ENCODE data around the gene GALNT2. TPM values are rescaled to one million over a fixed set of nuclear protein-coding genes. Genes with fewer than 3 reads are reported as not detected.
A peak's percentile ranks its signal among the peaks of the same experiment; 100 is the strongest.

GALNT2 gene
- total and polyA plus RNA-seq, 10 donors: 7.9 to 44.8 (median 36.9) TPM

DNA sequence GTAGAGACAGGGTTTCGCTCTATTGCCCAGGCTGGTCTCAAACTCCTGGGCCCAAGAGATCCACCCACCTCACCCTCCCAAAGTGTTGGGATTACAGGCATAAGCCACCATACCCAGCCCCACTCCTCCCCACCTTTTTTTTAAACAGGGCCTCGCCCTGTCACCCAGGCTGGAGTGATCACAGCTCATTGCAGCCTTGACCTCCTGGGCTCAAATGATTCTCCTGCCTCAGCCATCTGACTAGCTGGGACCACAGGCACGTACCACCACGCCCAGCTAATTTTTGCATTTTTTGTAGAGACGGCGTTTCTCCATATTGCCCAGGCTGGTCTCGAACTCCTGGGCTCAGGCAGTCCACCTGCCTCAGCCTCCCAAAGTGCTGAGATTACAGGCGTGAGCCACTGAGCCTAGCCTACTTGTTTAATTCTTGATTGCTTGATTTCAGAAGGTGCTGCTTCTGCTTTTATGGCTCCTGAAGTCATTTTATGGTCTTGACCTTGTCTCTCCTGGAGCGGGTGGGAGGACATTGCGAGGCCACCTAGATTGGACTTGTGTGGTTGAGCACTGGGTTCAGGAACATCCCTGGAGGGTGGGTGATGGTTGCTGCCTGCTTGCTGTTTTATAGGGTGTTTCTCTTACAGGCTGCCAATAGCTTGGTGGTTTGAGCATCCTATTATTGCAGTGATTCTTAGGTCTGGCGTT lies 81.9 kb downstream of the GALNT2 start:
- no peaks in the 10 kb centered on the region for H3K36me3 ChIP-seq
- intact Hi-C loops (cut with DNase I; ENCODE audit: low total_unique reads): no loop called here
- H3K4me1 ChIP-seq: peaks cover 15 to 97% (median 68%) of the 10 kb centered on the region in 6 donors
- no peak overlapping the region for H3K4me3 ChIP-seq
- no peaks in the 10 kb centered on the region for H3K27me3 ChIP-seq (replicated peaks in 1 of 7)
- no peaks in the 10 kb centered on the region for H3K9me3 ChIP-seq
- 80 to 89% (median 89%) methylated on average over 11 of the region's 11 CpGs for WGBS, 5 donors
- DNase-seq: no peak
- TF ChIP-seq, protein P1, sequence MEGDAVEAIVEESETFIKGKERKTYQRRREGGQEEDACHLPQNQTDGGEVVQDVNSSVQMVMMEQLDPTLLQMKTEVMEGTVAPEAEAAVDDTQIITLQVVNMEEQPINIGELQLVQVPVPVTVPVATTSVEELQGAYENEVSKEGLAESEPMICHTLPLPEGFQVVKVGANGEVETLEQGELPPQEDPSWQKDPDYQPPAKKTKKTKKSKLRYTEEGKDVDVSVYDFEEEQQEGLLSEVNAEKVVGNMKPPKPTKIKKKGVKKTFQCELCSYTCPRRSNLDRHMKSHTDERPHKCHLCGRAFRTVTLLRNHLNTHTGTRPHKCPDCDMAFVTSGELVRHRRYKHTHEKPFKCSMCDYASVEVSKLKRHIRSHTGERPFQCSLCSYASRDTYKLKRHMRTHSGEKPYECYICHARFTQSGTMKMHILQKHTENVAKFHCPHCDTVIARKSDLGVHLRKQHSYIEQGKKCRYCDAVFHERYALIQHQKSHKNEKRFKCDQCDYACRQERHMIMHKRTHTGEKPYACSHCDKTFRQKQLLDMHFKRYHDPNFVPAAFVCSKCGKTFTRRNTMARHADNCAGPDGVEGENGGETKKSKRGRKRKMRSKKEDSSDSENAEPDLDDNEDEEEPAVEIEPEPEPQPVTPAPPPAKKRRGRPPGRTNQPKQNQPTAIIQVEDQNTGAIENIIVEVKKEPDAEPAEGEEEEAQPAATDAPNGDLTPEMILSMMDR (IDR thresholded peaks at IDR 0.05 in 8 of 11, conservative IDR thresholded peaks at IDR 0.05 in 3 of 11): no peak
- no peak for TF ChIP-seq POLR2AphosphoS5 (IDR thresholded peaks at IDR 0.05)
- no peak for TF ChIP-seq POLR2A (IDR thresholded peaks at IDR 0.05)
- peak overlapping the region in 5 of 8 donors; percentile 74 to 87 (median 82) for H3K27ac ChIP-seq

- Histone ChIP-seq H3K9me3 (no peaks in the 10 kb centered on the region), H3K27ac (peak overlapping the region; percentile 20 to 87 (median 76)), H3K4me1 (peaks cover 13 to 97% (median 65%) of the 10 kb centered on the region in 6 donors), H3K4me3 (peak overlapping the region in 2 of 8 donors; percentile 3 to 52), H3K27me3 (replicated peaks in 1 of 7) (no peaks in the 10 kb centered on the region), H3K36me3 (no peaks in the 10 kb centered on the region)
- TF ChIP-seq POLR2A (IDR thresholded peaks at IDR 0.05) (no peak), POLR2AphosphoS5 (IDR thresholded peaks at IDR 0.05) (peak in 2 of 3 donors; percentile 44 to 55)
- TF ChIP-seq, protein P1 (IDR thresholded peaks at IDR 0.05 in 8 of 11, conservative IDR thresholded peaks at IDR 0.05 in 3 of 11): no peak
- peak; percentile 88 for DNase-seq
- WGBS, 5 donors: 30 to 53% (median 35%) methylated on average over 15 of the region's 15 CpGs
- intact Hi-C loops (cut with DNase I; ENCODE audit: low total_unique reads): no loop called here
Observed at GRCh38 chr1:230149751-230150584, 82.9 kb downstream of the GALNT2 start.

- intact Hi-C loops (cut with DNase I; ENCODE audit: low total_unique reads): no loop called here
- Histone ChIP-seq H3K9me3 (no peaks in the 10 kb centered on the region), H3K4me1 (peaks cover 6 to 95% (median 62%) of the 10 kb centered on the region in 6 donors), H3K4me3 (peak overlapping the region in 1 of 8 donors; percentile 52), H3K27ac (peak overlapping the region in 7 of 8 donors; percentile 56 to 87 (median 78)), H3K27me3 (replicated peaks in 1 of 7) (no peaks in the 10 kb centered on the region), H3K36me3 (no peaks in the 10 kb centered on the region)
- no peak for TF ChIP-seq POLR2AphosphoS5 (IDR thresholded peaks at IDR 0.05)
- no peak for TF ChIP-seq POLR2A (IDR thresholded peaks at IDR 0.05)
- TF ChIP-seq, protein P1 (IDR thresholded peaks at IDR 0.05 in 8 of 11, conservative IDR thresholded peaks at IDR 0.05 in 3 of 11): no peak
- WGBS, 5 donors: 70 to 80% (median 79%) methylated on average over 7 of the region's 7 CpGs
- no peak for DNase-seq
Observed at GRCh38 chr1:230150615-230151014, 83.6 kb downstream of the GALNT2 start.

Measured in spleen (tissue), 11 donors.